ENCODE data around the gene DHX32.
"Not testable (repeated sequence)": the region's sequence is repeated elsewhere in the genome, so short reads cannot be mapped to it uniquely, and the experiment has no call there.

Gene DHX32

DNA sequence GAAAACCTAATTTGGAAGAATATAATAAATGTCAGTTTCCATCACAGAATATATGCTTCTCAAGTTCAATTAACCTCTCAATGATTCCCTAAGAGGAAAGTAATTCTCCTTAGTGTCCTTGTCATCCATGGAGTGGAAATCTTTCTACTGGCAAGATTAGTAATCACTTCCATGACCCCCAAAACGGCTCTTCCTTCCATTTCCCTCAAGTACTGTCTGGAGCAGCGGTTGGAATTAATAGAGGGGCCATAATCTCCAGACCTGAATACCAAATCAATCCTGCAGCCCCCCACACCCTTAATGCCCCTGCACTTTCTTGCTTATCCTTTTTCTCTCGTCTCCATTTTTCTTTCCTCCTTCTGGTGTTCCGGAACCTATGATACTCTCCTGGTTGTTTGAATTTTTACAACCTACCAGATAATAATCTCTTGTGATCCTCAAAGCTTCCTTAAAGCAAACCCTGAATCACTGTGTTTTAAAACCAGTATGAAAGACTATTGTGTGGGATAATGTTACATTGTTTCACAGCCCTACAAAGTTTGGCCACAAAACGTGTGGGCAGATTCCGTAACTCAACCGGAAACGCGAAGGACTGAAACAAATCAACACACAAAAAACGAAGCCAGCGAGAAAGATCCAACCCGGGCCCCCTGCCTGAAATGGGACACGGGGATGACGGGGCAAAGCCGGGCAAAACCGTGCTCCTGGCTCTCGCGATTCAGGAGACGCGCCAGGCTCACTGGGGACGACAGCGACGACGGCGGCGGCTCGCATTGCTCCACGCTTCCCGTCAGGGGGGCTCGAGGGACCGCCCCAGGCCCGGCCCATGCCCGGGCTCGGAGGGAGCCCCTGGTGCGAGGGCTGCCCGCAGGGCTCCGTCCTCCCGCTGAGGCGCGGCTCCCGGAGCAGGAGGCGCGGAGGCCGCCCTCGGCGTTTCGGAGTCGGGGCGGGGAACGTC, 14.3 kb upstream of the DHX32 start:
- in situ Hi-C loops (cut with MboI; ENCODE audit: low sequenced_read_pairs), result not testable (repeated sequence)

DNA sequence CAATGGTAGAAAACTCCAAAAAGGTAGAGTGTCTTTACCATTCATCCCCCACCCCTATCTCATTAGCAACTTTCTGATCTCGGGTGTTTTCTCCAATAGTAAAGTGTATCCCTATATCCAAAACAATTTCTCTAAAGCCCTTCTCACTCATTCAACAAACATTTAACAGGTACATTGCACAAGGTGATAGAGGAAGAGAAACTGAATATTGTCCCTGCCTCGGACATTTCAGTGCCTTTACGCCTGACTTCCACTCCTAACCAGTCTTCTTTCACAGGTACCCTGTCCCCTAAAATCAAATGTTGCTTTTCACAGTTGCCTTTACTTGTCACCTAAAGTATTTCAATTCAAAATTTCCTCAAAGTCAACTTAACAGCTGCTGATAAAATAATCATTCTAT, 13.1 kb upstream of the DHX32 start:
- in situ Hi-C loops (cut with MboI; ENCODE audit: low sequenced_read_pairs), result not testable (repeated sequence)

DNA sequence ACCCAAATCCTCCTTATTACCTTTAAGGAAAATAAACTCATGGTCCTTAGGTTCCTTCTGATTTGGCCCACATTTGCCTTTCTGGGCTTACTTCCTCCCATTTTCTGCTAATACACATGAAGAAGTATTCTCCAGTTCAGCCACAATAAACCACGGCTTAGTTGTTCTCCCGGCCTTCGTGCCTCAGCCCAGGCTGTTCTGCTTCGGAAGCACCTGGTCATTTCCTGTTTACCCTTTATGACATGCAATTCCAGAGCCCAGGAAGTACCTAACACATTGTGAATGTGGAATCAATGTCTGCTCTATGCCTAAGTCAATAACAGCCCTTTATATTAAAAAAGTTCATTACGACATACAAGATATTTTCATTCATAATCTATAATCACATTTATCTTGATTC, 11.3 kb upstream of the DHX32 start:
- in situ Hi-C loops (cut with MboI; ENCODE audit: low sequenced_read_pairs), result not testable (repeated sequence)

DNA sequence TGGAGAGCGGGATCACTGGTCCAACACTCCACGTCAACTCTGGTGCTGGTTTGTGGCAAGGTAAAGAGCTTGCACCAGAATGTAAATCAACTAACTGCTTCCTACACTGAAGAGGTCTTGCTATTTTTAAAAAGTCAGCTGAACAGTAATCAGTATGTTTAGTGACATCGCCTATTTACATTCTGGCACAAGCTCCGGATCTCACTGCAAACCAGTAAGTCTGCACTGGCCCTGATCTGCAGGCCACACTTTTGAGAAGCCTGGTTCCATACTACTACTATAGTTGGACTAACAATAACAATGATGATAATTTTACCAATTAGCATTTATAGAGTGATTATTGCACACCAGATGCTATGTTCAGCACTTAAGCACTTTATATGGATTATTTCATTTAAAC, 8.3 kb upstream of the DHX32 start:
- in situ Hi-C loops (cut with MboI; ENCODE audit: low sequenced_read_pairs), result not testable (repeated sequence)

DNA sequence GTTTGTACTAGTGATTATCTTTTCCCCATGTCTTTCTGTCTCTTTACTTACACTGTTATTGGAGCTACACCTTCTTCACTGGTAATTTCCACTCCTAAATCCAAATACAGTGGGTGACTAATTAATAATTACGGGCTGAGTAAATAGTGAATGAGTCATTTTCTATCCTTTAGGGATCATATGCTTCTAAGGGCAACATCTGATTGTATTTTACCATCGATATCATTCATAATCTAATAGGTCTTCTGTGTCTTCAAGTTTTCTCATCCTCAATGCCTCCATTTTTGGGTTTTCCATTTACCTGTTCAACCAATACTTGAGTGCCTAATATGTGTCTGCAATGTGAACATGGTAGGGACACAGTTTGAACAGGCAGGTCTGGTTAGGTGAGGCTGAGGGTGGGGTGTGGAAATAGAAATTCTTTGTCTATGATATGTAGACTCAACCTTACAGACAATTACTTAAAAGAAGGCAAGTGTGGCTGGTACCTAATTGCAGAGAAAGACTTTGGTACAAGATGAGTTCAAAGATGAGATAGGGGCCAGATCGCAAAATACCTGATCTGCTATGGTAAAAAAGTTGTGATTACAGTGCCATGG, 5.9 kb upstream of the DHX32 start:
- in situ Hi-C loops (cut with MboI; ENCODE audit: low sequenced_read_pairs), result no loop called here

DNA sequence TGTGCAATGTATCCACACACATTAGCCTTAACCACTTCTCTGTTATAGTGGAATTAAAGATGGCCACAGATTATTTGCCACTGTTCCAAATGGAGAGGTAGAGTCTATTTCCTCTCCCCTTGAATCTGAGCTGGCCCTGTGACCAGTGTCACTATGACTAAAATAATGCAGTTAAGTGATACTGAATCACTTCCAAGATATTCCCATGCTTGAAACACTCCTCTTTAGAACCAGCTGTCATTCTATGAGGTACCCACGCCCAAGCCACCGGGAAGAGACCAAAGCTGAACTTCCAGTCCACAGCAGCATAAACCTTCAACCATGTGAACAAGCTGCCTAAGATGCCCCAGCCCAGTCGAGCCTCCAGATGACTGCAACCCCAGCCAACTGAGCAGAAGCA, 2.1 kb upstream of the DHX32 start:
- in situ Hi-C loops (cut with MboI; ENCODE audit: low sequenced_read_pairs), result no loop called here

DNA sequence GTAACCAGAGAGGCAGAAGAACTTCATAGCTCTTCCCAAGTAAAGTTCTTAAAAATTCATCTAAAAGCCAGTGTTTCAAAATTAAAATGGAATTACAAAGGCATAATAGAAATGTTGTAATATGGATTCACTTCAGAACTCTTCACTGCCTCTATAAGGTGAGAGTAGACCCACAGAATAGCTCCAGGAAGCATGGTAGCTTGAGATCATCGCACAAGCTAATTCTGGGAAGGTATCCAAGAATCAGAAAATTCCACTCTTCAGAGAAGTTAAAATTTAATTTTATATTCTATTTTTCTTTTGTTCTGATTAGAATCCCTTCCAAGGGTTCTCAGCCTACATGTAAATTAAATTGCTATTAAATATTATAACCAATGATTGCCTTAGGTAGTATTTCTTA, 1.5 kb upstream of the DHX32 start:
- in situ Hi-C loops (cut with MboI; ENCODE audit: low sequenced_read_pairs), result no loop called here

DNA sequence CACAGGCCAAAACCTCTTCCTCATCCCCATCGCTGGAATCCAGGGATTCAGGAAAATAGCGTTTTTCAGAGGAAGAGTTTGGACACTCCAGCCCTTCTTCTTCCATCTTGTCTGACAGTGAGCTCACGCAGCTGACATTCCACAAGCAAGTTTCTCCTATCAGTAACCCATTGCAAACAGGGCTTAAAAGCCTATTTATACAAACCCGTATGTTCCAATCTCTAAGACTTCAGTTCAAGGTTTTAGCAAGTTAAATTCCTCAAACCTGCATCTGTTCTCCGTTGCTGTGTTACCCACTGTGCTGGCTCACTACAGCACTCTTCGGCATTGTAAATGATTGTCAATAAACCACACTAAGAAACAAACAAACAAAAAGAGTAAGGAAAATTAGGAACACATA, 373 bp downstream of the DHX32 start:
- in situ Hi-C loops (cut with MboI; ENCODE audit: low sequenced_read_pairs), result no loop called here

DNA sequence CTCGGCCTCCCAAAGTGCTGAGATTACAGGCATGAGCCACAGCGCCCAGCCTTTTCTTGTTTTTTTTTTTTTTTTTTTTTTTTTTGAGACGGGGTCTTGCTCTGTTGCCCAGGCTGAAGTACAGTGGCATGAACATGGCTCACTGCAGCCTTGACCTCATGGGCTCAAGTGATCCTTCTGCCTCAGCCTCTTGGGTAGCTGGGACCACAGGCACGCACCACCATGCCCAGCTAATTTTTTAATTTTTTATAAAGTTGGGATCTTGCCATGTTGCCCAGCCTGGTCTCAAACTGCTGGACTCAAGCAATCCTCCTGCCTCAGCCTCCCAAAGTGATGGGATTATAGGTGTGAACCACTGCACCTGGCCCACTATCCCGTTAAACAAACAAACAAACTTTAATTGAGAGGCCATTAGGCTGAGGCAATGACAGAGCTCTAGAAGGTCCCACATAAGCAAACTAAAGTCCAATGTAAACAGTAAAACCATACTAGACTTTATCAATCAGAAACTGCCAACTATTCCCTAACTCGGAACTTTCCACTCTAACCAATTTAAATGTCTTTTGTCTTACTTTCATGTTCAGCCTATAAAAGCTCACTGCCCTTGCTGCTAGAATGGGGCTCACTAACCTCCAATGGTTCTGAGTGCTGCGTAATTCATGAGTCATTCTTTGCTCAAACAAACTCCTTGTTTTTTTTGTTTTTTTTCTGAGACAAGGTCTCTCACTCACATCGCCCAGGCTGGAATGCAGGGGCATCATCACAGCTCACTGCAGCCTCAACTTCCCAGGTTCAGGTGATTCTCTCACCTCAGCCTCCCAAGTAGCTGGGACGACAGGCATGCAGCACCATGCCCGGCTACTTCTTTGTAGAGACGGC, 1.9 kb downstream of the DHX32 start:
- in situ Hi-C loops (cut with MboI; ENCODE audit: low sequenced_read_pairs), result no loop called here

DNA sequence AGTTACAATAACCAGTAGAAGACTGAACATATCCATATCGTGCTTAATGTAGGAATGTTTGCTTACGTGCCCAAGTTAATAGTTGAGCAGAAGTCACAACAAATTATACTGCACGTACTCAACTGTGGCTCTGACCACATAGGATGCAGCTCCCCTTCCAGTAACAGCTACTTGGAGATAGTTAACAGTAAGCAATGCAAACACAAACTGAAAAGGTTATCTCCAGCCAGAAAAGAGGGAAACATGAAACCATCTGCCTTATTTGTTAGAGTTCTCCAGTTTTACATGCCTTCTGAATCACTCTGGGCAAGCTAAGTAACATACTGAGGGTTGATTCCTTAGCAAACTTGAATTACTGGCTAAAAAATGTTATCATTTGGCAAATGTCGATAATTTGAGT, 9.8 kb downstream of the DHX32 start:
- in situ Hi-C loops (cut with MboI; ENCODE audit: low sequenced_read_pairs), result no loop called here

DNA sequence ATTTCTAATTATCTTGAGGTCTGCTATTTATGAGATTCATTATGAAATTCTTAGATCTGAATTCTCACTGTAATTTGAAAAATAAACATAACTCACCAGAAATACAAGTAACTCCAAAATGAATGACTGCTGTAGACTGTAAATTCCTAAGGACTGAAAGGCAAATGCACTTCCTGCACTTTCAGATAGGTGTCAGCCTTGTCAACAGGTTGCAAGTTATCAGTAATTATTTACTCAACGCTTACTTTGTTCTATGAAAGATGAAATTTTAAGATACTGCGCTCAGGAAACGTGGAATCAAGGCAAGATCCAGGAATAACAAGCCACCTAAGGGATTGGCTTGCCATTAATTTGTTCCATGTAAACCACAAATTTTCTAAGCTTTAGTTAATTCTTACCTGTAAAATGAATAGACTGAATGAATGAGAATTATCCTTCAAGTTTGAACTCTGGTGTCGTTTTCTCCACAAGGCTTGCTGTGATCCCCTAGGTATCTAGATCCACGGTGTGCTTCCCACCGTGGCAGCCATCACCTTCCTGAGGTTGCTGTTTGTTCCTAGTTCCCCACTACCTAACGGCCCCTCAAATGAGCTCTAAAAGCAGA, 12.6 kb downstream of the DHX32 start:
- in situ Hi-C loops (cut with MboI; ENCODE audit: low sequenced_read_pairs), result no loop called here

DNA sequence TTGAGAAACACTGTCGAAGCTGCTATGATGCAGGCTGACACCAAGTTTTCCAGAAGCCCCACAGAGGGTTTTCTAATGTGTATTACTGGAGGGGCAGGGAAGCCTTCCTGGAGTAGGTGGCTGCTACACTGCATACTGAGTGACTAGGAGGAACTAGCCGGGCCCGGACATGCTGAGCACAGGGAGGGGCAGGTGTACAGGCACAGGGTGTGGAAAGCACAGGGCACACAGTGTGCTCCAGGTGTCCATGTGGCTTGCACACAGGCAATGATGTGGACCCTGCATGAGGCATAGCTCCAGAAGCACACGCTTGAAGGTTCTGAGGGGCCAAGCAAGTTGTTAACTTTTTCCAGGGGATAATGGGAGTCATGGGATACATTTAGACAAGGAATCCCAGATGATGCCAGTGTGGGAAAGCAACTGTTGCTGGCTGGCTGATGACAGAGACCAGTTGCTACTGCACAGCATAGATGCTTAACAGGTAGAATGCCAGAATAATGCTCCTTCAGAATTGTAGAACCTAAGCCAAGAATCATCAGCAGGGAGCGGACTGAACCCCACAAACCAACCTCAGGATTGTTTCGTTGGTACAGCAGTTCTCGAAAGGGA, 14.6 kb downstream of the DHX32 start:
- in situ Hi-C loops (cut with MboI; ENCODE audit: low sequenced_read_pairs), result no loop called here

DNA sequence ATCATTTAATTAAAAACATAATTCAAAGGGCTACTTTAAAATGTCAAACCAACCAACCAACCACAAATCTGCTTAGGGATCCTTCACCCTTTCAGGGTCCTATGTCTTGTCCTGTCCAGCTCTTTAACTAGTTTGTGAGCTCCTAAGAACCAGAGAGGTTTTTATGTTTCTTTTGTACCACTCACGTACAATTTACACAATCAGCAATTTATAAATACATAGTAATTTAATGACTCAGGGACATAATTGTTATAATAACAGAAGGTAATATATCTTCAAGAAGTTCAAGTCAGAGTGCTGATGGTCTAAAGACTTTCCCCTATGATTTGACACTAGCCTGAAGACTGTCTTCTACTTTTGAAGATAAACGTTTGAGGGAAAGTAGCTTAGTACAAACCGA, 16.0 kb downstream of the DHX32 start:
- in situ Hi-C loops (cut with MboI; ENCODE audit: low sequenced_read_pairs), result no loop called here

DNA sequence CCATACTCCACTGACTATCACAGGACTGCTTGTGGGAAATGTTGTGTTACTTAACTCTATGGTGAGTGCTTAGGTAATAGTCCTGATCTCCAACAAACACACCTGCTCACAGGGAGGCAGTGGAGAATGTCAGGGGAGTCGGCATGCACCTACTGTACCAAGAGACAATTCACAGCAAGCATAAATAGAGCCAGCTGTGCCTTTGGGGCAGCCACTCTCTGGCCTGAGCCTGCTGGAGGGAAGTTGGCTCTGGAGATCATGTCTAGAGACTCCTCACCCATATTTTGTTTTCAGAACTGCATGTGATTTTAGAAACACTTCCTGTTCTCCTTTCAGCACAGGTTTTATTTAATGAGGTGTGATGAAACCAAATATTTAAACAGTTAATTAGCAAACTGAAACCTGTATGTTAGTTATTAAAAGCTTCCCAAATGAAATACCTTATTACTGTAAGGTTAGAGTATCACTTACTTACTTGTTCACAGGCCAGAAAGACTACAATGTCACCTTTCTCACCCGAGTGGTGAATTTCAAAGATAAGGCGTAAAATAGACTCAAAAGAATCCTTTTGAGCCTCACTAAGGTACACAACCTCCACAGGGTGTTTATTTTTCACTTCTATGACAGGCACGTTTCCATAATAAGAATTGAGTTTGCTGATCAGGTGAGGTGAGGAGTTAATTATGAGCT, 21.8 kb downstream of the DHX32 start:
- in situ Hi-C loops (cut with MboI; ENCODE audit: low sequenced_read_pairs), result no loop called here

DNA sequence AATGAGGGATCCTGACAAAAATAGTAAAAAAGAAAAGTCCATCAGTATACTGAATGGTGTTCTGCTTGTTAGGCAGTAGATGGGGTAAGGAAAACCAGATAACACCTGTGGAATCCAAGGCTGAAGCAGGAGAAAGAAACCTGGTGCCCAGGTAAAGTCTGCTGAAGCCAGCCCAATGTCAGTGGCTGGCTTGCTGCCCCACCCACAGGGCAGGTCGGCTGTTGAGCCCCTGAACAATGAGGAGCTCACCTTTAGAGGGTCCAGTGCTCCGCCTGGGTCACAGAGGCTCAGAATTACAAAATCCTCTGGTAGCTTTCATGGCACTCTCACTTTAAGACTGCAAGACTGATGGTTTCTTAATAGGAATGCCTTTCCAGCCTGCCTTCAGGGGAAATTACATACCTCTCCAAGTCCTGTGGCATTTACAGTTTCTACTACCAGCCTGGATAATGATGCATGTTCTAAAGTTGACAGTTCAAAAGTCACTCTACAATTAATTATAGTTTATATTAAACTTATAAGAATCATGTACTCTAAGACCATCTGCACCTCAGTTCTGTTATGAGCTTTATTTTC, 23.8 kb downstream of the DHX32 start:
- in situ Hi-C loops (cut with MboI; ENCODE audit: low sequenced_read_pairs), result no loop called here

DNA sequence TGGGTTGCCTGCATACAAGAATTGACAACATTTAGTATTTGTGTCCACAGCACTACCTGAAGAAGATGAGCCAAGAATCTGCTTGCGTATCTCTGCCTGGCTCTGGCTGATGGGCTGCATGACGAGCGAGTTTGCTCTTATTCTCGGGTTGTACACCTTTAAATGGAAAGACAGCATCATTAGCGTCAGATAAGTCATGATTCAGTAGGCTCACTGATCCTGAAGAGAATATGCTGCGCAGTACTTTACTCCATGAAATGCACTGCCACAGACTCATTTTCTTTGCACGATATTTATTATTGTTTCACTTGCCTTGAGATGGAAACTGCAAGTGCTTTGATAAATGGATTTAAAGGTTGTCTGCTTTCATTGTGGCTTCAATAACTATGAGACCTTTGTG, 28.6 kb downstream of the DHX32 start:
- in situ Hi-C loops (cut with MboI; ENCODE audit: low sequenced_read_pairs), result no loop called here

DNA sequence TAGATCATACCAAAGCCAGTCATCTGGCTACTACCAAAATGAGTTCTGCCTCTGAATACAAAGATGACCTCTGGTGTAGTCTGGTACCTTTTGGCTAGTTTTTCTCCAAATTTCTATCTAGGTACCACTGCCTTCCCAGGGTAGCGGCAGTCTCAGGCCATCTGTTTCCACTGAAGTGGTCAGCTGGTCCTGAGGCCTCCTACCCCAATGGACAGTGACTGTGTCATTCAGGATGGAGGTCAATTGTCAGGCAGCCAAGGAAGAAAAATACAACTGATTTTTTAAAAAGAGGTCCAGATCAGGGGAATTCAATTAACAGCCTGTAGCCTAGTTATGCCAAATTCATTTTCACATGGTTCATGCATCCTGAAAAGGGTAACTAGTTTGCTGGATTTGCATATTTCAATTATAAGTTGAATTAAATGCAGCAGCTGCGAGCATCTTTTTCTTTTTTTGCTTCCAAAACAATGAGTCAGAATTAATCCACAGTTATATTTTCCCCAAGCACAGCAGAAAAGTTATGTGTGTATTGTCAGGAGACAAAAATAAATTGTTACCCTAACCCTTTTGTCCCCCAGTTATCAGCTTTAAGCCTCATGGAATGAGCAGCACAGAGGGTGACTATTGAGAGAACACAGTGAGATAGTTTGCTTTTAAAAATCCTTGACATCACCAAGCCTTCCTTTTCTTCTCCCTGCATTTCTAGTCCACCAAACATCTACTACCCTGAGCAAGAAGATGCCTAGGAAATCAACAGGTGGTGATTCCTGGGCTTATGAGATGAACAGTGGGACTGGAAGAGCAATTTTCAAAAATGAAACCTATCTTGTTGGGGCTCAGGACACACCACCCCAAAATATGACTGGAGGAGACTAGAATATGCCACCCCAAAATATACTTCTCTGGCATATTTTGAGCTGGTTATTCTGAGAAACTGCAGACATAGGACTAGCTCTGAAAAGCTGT, 30.0 kb downstream of the DHX32 start:
- in situ Hi-C loops (cut with MboI; ENCODE audit: low sequenced_read_pairs), result no loop called here

DNA sequence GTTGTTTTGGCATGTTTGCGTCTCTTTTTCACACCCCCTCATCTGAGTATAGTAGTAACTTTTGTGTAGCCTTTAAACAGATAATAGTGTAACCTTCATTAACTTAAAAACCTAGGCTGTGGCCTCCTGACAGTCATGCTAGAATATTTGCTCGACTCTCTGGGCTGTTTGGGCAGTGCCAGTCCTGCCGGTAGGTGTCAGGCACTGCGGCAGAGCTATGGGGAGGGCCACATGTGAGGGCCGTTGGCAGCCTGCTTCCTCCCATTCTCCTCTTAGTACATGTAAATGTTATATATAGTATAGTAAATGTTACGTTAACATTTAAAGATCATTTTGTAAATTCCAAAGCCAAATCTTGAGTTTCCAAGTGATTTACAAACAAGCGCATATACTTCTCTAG, 31.6 kb downstream of the DHX32 start:
- in situ Hi-C loops (cut with MboI; ENCODE audit: low sequenced_read_pairs), result no loop called here

DNA sequence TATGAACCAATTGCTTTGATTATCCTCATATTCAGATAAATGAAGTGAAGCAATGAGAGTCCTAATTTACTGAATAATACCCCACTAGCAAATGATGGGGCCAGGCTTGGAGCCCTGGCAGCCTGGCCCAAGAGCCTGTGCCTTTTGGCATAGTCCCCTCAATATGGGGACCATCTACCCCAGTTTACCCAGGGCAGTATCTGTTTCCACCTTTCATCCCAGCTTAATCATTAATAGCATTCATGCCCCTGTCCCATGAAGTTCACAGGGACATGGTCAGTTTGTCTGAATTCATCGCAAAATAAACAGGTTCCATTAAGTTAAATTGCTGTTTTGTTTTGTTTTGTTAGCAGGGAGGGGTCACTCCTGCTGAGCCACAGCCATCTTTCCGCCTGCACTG, 32.2 kb downstream of the DHX32 start:
- in situ Hi-C loops (cut with MboI; ENCODE audit: low sequenced_read_pairs), result no loop called here

All from HL-60/S4 (cell line).